Stimulated activated CD4-positive, alpha-beta T cell treated with anti-CD3 and anti-CD28 coated beads, TNF-alpha, amount 100 ng/mL, for 48 hours (primary cell): Measurements from ENCODE around the gene CTDSP2.
"Not testable (repeated sequence)": the region's sequence is repeated elsewhere in the genome, so short reads cannot be mapped to it uniquely, and the experiment has no call there.

Source experiments
- DNase-seq, 3 donors: peaks; one replicate each; pipeline ENCODE4 v3.0.0-alpha.2; 2020; ENCODE audit warnings: low read depth in 3 of 3

The CTDSP2 gene

GRCh38 chr12:57782608-57783465 is 63.7 kb downstream of the CTDSP2 start, which contains the start of gene TSFM:
TSS of gene TSFM (plus strand) at chr12:57782787. CDS start at chr12:57782802, 15 bp downstream.
- peak; percentile 92 to 99 (median 97) for DNase-seq

GRCh38 chr12:57782243-57782607 is 64.3 kb downstream of the CTDSP2 start:
- no peak for DNase-seq

GRCh38 chr12:57781801-57782200 is 64.7 kb downstream of the CTDSP2 start:
- no peak for DNase-seq

GRCh38 chr12:57781244-57781643 is 65.3 kb downstream of the CTDSP2 start:
- DNase-seq, result no peak

DNA sequence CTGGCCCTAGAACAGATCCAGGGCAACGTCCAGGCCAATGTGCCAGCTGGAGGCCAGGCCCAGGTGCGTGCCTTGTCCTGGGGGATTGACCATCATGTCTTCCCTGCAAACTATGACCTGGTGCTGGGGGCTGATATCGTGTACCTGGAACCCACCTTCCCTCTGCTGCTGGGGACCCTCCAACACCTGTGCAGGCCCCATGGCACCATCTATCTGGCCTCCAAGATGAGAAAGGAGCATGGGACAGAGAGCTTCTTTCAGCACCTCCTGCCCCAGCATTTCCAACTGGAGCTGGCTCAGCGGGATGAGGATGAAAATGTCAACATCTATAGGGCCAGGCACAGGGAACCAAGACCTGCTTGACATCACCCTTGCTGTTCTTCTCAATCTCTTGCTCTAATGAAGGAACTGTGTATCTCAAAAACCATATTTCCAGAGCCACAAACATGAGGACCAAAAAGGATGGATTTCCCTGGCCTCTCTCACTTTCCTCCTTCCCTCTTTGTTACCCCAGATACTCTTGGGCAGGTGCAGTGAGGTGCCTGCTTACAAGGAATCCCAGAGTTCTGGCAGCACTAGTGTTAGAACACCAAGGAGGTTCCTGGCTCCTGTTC is 66.1 kb downstream of the CTDSP2 start:
- DNase-seq, result no peak

- no peak for DNase-seq
Measured at GRCh38 chr12:57779736-57780135, 66.8 kb downstream of the CTDSP2 start.

DNA sequence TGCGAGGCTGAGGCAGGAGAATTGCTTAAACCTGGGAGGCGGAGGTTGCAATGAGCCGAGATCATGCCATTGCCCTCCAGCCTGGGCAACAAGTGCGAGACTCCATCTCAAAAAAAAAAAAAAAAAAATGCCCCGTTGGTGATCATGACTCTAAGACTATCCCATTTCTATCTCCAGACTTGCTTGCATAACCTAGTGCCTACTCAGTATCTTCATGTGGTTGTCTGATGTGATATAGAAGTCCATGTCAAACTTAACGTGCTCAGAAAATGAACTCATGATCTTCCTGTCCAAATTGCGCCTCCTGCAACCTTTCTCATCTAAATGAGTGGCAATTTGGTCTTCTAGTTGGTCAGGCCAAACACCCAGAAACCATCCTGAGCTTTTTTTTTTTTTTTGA is 68.6 kb downstream of the CTDSP2 start:
- DNase-seq, result no peak

GRCh38 chr12:57777367-57777766 is 69.2 kb downstream of the CTDSP2 start:
- DNase-seq, result no peak

- DNase-seq, result no peak
Measured at GRCh38 chr12:57776247-57776587, 70.3 kb downstream of the CTDSP2 start.

GRCh38 chr12:57775563-57776246 is 70.8 kb downstream of the CTDSP2 start:
- DNase-seq, result no peak

GRCh38 chr12:57775044-57775443 is 71.5 kb downstream of the CTDSP2 start:
- no peak for DNase-seq

DNA sequence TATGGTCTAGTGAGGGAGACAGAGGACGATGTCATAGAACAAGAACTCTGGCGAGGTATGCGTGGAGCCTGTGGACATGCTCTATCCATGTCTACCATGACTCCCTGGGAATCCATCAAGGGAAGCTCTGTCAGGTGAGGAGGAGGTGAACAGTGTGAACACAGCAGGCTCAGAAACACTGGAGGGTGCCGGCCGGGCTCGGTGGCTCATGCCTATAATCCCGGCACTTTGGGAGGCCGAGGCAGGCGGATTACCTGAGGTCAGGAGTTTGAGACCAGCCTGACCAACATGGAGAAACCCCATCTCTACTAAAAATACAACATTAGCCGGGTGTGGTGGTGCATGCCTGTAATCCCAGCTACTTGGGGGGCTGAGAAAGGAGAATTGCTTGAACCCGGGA is 71.9 kb downstream of the CTDSP2 start:
- DNase-seq, result not testable (repeated sequence)

GRCh38 chr12:57772429-57773322 is 73.9 kb downstream of the CTDSP2 start, which contains the start of gene EEF1AKMT3:
TSS of gene EEF1AKMT3 (plus strand) at chr12:57772614. CDS start at chr12:57772725, 111 bp downstream.
- no peak for DNase-seq

DNA sequence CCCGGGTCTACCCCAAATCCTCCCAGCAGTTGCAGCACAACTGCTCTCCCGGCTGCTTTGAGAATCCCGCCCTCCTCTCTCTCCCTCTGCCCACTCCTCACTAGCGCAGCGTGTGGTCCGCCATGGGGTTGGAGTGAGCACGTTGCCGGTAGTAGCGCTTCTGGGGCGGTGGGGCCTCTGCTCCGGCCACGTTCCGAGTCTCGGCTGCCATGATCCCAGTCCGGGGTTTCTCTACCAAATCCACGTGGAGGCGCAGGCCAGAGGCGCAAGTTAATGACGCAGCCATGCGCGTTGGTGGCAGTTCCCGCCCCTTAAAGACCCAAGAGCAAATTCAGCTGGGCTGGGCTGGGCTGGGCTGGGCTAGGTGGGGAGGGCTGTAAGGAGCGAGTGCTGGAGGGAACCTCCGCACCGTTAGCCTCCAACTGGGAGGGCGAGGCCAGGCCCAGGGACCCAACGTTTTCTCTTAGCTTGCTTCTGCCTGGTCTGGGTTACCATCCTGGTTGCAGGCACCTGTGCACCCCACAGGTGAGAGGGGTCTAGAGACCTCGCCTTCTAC is 74.6 kb downstream of the CTDSP2 start, which contains the start of gene METTL1:
METTL1 (minus strand) TSS at position 233 of the 556 bp plus-strand sequence; CDS start at position 211, 22 bp downstream.
- DNase-seq, result peak; percentile 91 to 92 (median 92)

DNA sequence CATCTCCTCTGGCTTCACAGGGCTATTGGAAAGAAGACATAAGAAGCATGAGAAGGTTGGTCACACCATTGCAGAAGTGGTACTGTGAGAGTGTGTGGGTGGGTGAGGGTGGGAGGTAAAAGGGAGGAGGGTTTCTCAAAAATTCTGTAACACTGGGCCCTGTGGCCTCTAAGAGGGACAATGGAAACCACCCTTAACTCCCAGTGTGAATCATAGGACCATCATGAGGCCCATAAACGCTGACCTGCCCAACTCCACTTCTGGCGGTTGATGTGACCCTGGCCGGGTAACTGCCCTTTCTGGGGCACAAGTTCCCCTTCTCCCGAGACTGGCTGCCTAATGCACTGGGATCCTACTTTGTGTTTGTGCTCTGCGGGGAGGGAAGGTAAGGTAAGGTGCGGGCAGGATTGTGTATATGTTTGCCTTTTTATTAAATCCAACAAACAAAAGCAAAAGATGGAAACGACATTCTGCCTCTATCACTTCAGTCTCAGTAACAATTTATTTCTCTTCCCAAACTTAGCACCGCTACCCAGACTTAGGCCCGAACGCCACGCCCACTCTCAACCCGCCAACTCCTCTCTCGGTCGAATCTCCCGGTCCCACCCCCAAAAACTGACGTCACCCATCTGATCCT is 75.2 kb downstream of the CTDSP2 start:
- peak; percentile 79 to 95 (median 83) for DNase-seq

GRCh38 chr12:57770734-57771133 is 75.8 kb downstream of the CTDSP2 start:
- DNase-seq, result no peak
